Stimulated activated CD4-positive, alpha-beta T cell treated with anti-CD3 and anti-CD28 coated beads, Interleukin-1b, Interleukin-23, amount 100 ng/mL, for 1 hour (primary cell): ENCODE results near the gene INTS7.
"Not testable (repeated sequence)": the region's sequence is repeated elsewhere in the genome, so short reads cannot be mapped to it uniquely, and the experiment has no call there.

Source experiments
- DNase-seq, 2 donors: peaks; one replicate each; pipeline ENCODE4 v3.0.0-alpha.2; 2020; ENCODE audit warnings: low read depth in 2 of 2

INTS7 gene

DNA sequence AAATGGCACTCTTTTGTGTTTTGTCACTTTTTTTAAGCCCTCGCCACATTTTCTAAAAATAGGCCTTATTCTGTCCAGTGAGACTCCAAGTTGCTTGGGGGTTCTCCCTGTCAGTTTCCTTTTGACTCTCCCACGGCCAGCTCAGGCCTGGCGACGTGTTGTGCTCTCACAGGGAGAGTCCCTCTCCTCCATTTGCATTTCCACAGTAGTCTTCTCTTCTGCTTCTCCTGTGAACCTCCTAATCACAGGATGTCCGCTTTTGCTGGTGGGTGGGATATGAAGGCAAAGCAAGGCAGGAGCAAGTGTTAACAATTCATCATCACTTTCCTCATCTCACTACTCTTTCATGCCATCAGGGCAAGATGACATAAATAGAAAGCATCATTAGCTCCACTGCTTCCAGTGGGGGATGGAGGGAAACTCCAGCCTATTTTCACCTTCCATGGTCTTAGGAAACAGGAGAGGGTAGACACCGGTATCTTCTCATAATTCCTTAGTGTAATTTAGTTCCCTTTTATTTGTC lies 99.8 kb downstream of the INTS7 start:
- DNase-seq, result no peak

GRCh38 chr1:211933946-211934714 lies 101.2 kb downstream of the INTS7 start:
- DNase-seq, result no peak

- DNase-seq, result no peak
Observed at GRCh38 chr1:211932933-211933254, 102.5 kb downstream of the INTS7 start.

DNA sequence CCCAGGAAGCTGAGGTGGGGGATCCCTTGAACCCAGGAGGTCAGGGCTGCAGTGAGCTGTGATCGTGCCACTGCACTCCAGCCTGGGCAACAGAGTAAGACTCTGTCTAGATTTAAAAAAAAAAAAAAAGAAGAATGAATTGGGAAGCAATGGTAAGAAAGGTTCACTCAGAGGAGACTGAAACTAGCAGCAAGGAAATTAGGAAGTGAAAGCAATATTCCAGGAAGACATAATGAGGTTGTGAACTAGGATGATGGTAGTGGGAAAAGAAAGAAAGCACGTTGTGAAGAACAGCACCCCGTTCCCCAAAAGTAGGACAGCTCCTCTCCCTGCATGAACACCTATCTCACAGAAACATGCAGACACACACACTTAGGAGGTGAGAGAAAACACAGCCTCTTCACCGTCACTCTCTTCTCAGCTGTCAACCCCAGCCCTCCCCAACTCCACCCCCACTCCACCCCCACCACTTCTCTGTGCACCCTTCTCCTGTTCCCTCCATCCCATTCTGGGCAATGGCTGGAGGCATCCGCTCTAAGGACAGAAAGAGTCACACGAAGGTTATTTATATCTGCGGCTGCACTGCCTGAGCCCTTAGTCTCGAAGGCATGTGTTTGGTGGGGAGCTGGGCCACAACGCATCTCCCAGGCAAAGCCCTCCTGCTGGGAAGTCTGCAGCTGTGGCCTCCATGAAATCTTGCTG lies 103.0 kb downstream of the INTS7 start:
- no peak for DNase-seq

DNA sequence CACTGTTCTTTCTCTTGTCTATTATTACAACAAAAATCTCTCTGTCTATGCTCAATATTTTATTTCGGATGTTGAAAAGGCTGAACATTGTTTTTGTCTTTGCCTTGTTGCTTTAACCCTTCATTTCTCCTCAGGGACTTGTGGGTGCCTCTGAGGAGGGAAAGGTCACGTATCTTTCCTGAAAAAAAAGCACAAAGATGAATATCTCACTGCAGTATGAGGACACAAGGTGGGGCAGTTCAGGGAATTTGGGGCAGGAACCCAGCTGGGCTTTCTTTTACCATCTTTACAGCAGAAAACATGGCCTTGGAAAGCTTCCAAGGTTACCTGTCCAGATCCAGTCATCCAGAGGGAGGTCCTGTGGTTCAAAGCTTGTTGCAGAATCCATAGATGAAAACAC lies 105.7 kb downstream of the INTS7 start:
- no peak for DNase-seq

DNA sequence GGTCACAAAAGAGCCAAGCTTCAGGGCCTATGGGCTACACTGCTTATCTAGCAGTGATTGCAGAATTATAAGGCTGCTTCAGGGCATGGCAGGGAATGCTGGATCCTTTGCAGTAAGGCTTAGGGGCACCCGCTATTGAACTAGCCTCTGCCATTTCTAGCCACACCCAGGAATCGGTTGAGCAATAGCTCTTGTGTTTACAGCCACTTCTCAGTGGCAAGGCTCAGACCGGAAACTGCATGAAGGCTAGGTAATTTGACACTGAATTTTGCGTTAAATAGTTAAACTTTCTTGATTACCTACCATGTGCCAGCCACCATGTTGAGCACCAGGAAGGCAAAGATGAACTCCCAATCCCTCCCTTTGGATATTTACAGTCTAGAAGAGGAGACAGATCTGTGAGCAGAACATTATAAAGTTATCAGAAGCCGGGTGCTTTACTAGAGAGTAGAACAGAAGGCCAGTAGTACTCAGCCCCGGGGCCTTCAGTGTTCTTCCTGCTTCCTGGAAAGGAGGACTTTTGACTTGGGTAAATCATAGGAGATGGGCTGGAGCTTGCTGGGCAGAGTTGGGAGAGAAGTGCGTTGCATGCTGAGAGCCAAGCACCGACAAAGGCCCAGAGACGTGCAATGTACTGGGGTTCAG lies 106.2 kb downstream of the INTS7 start:
- DNase-seq, result no peak

GRCh38 chr1:211928290-211928801 lies 107.0 kb downstream of the INTS7 start:
- no peak for DNase-seq

DNA sequence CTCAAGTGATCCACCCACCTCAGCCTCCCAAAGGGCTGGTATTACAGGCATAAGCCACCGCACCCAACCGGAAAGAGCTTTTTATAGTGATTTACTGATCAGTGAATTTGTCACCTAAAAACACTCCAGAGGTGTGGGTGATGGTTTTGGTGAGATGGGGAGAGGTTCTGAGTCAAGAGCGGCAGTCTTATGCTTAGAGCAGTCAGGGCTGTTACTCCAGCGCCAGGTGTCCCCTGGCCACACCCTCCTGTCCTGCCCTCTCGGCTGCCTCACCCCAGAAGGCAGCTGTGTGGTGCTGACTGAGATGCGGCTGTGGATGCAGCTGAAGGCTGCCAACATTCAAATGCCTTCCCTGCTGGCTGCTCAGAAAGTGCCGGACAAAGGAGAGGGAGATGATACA lies 110.3 kb downstream of the INTS7 start:
- DNase-seq, result no peak

DNA sequence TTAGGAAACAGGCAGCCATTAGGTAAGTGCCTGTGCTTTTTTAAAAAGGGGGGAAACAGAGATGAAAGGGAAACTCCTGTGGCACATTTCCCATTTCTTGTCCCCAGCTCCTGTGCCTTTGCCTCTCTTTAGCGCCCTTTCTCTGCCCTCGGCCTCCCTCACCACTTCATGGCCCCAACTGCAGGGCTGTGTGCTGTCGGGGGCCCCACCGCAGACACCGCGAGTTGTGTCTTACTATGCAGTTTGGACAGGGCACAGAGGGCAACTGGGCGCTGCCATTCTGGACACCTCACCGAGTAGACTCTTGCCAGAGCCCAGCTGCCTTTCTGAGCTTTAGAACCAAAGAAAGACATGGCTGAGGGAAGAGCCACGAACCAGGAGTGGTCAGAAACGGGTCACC lies 111.1 kb downstream of the INTS7 start:
- DNase-seq, result no peak

DNA sequence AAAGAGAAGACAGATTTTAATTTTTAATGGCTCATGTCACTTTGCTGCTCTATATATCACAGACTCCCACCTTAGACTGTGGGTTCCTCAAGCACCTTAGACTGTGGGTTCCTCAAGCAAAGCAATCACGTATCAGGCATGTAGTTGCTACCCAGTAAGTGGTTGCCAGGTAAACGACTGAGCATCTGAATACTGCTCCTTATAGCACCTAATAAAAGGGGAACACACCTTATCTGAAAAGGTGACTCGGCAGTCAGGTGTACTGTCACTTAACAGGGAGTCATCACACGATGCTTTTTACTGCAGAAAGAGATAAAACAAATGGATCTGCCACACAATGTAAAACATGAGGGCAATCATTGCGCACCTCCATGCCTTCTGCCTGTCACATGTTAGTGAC lies 112.3 kb downstream of the INTS7 start:
- no peak for DNase-seq

DNA sequence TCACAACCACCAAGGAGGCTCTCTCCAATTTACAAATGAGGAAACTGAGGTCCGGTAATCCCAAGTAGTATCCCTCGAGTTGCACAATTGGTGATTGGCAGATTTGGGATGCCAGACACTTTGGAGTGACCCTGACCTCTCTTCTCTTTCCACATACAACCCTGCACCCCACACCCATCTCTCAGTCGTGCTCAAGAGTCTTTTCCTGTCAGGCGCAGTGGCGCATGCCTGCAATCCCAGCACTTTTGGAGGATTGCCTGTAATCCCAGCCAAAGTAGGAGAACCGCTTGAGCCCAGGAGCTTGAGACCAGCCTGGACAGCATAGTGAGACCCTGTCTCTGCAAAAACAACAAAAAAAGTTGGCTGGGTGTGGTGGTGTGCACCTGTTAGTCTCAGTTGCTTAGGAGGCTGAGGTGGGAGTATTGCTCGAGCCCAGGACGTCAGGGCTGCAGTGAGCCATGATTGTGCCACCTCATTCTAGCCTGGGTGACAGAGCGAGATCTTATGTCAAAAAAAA lies 113.7 kb downstream of the INTS7 start:
- DNase-seq, result no peak

DNA sequence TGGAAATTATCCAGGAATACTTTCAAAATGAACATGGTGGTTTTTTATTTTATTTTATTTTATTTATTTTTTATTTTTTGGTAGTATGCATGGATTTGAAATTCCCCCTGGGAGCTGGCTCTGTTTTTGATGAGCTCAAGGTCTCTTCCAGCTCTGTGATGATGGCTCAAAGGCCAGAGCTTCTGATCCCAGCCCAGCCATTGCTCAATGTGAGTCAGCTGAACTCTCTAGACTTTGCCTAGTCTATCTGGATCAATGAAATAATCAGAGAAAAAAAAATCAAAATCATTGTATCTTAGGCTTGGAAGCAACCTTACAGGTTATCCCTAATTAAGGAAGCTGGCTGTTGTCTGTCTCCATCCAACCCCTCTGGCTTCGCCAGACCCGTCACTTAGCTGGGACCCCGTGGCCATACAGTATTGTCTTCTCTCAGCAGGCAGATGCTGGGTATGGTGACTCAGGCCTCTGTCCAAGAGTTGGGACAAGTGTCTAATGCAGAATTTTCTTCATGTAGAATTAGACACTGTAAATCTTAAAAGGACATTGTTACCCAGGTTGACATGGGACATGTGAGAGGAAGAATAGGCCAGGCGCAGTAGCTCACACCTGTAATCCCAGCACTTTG lies 114.6 kb downstream of the INTS7 start:
- no peak for DNase-seq

DNA sequence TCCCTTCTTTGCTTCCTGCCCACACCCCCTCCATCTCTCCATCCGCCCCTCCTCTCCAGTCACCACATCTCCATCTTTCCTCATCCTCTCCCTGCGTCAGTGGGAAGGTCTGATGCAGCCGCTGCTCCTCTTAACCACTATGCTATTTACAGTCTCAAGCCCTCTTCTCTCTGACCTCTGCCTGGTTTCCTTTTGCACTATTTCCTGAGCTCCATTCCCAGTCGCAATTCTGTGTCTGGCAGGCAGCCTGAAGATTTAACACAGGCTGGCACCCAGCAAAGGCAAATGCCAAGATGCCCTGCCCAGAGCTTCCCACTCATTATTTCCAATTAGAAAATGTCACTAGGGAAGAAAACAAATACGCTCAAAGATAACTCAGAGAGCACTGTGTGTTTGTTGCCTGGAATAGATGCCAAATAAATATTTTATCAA lies 115.2 kb downstream of the INTS7 start:
- no peak for DNase-seq

DNA sequence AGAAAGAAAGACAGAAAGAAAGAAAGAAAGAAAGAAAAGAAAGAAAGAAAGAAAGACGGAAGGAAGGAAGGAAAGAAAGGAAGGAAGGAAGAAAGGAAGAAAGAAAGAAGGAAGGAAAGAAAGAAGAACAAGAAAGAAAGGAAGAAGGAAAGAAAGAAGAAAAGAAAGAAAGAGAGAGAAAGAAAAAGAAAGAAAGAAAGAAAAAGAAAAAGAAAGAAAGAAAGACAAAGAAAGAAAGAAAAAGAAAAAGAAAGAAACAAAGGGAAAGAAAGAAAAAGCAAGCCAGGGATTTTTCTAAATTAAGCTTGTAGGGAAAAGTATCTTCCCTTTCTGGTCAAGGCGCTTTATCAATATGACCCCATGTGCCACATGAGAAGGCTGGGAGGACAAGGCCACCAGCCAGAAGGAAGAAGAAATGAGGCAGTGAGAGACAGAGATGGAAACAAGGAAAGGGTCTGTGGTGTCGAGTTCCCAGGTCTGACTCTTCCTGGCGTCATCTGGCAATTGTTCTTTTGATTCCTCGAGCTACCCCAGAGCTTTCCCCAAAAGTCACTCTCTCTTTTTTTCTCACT lies 116.4 kb downstream of the INTS7 start:
- DNase-seq, result no peak

DNA sequence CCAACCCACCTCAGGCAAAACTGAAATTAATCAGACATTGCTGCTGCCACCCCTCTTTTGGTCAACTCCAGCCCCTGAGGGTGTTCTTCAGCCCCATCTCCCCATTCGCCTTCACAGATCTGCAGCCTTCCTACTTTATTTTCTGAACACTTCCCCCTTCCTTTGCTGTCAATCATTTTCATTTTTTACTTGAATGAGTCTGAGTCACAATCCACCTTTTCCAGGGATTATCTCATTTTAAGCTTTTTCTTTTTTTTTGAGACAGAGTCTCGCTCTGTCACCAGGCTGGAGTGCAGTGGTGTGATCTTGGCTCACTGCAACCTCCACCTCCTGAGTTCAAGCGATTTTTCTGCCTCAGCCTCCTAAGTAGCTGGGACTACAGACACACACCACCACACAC lies 118.9 kb downstream of the INTS7 start:
- not testable (repeated sequence) for DNase-seq

- no peak for DNase-seq
Observed at GRCh38 chr1:211915924-211916323, 119.4 kb downstream of the INTS7 start.

- DNase-seq, result no peak
Observed at GRCh38 chr1:211912844-211913432, 122.4 kb downstream of the INTS7 start.

DNA sequence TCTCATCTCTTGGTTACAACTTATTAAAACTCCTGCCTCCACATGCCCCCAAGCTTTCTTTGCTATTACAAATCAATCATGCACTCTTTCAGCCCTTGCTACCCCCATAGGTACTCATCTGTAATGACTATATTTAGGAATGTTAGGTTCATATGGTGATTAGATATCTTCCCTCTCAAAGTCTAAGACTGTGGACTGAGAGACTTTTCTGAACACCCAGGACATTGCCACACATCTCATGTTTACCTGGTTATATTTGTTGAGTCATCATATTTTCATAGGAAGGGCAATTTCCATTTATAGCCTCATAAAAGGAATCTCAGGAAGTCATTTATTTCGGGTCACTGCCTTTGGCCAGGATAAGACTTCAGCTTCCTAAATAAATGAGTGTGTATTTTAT lies 123.3 kb downstream of the INTS7 start:
- no peak for DNase-seq

GRCh38 chr1:211910913-211911485 lies 124.4 kb downstream of the INTS7 start:
- no peak for DNase-seq

GRCh38 chr1:211910113-211910884 lies 125.1 kb downstream of the INTS7 start:
- DNase-seq, result no peak
